GM19467 (cell line): ENCODE measurements around the gene OLFML2B.

Source experiments
- ATAC-seq: cut with Tn5 transposase; IDR thresholded peaks from one replicate; pipeline ENCODE4 v1.9.1; 2021; ENCODE audit warnings: mild to moderate bottlenecking, moderate library complexity; ENCODE audit not compliant: unreplicated experiment

Gene OLFML2B

GRCh38 chr1:162008799-162009198 lies 14.9 kb downstream of the OLFML2B start:
- no peak for ATAC-seq

- ATAC-seq, result no peak
Observed at GRCh38 chr1:162007466-162007865, 16.2 kb downstream of the OLFML2B start.

- ATAC-seq, result no peak
Observed at GRCh38 chr1:162006081-162006480, 17.6 kb downstream of the OLFML2B start.

GRCh38 chr1:162004441-162004950 lies 19.2 kb downstream of the OLFML2B start:
- ATAC-seq, result no peak

- no peak for ATAC-seq
Observed at GRCh38 chr1:162003830-162004215, 19.8 kb downstream of the OLFML2B start.

- no peak for ATAC-seq
Observed at GRCh38 chr1:162003061-162003829, 20.4 kb downstream of the OLFML2B start.

- no peak for ATAC-seq
Observed at GRCh38 chr1:162000053-162000420, 23.6 kb downstream of the OLFML2B start.

- ATAC-seq, result no peak
Observed at GRCh38 chr1:161999301-162000052, 24.2 kb downstream of the OLFML2B start.

- ATAC-seq, result no peak
Observed at GRCh38 chr1:161998811-161999210, 24.9 kb downstream of the OLFML2B start.

- ATAC-seq, result no peak
Observed at GRCh38 chr1:161997152-161997551, 26.5 kb downstream of the OLFML2B start.

- ATAC-seq, result no peak
Observed at GRCh38 chr1:161994175-161994668, 29.4 kb downstream of the OLFML2B start.

GRCh38 chr1:161993576-161993975 lies 30.1 kb downstream of the OLFML2B start:
- ATAC-seq, result no peak

- no peak for ATAC-seq
Observed at GRCh38 chr1:161989786-161990185, 33.9 kb downstream of the OLFML2B start.

- ATAC-seq, result no peak
Observed at GRCh38 chr1:161989108-161989507, 34.6 kb downstream of the OLFML2B start.

- ATAC-seq, result no peak
Observed at GRCh38 chr1:161988413-161988812, 35.3 kb downstream of the OLFML2B start.

- ATAC-seq, result no peak
Observed at GRCh38 chr1:161987872-161988271, 35.8 kb downstream of the OLFML2B start.

- ATAC-seq, result no peak
Observed at GRCh38 chr1:161987303-161987702, 36.4 kb downstream of the OLFML2B start.

GRCh38 chr1:161986328-161986727 lies 37.3 kb downstream of the OLFML2B start:
- no peak for ATAC-seq

GRCh38 chr1:161985301-161985822 lies 38.3 kb downstream of the OLFML2B start:
- no peak for ATAC-seq

GRCh38 chr1:161983725-161984124 lies 39.9 kb downstream of the OLFML2B start:
- ATAC-seq, result no peak

- ATAC-seq, result no peak
Observed at GRCh38 chr1:161982917-161983316, 40.8 kb downstream of the OLFML2B start.

- ATAC-seq, result no peak
Observed at GRCh38 chr1:161982507-161982895, 41.2 kb downstream of the OLFML2B start.
